Adrenal gland (tissue), 12 donors: ENCODE results near the gene SEC14L5. TPM values are rescaled to one million over a fixed set of nuclear protein-coding genes. Genes with fewer than 3 reads are reported as not detected.

Experiments
- DNase-seq, 7 donors: peaks; one replicate each; pipeline ENCODE4 v3.0.0-alpha.2; 2019 to 2020
- H3K27ac ChIP-seq, 5 donors: fragments of 200-600 bp; sonication (generic) in 4 of 5; 1 replicate in 3 of 5; 2 replicates in 2 of 5; pipeline versions ENCODE4 v1.5.1 to v1.8.0; 2016 to 2020; ENCODE audit warnings: mild to moderate bottlenecking in 1 of 5
- H3K27me3 ChIP-seq: fragments of 200-600 bp; 2 replicates; pipeline ENCODE4 v1.8.0; 2021
- H3K36me3 ChIP-seq, 2 donors: fragments of 200-600 bp; replicated peaks in 1 of 2; 1 replicate in 1 of 2; 2 replicates in 1 of 2; pipeline versions ENCODE4 v1.5.1 to v1.8.0; 2018 to 2022
- H3K4me1 ChIP-seq, 2 donors: fragments of 200-600 bp; replicated peaks in 1 of 2; 1 replicate in 1 of 2; 2 replicates in 1 of 2; pipeline versions ENCODE4 v1.5.1 to v1.8.0; 2018 to 2021
- H3K4me3 ChIP-seq, 4 donors: fragments of 200-600 bp; sonication (generic) in 3 of 4; one replicate each; pipeline ENCODE4 v1.5.1; 2016 to 2018
- H3K9me3 ChIP-seq, 3 donors: fragments of 200-600 bp; sonication (generic) in 1 of 3; replicated peaks in 1 of 3; 1 replicate in 2 of 3; 2 replicates in 1 of 3; pipeline versions ENCODE4 v1.5.1 to v1.8.0; 2016 to 2021
- CTCF ChIP-seq, 6 experiments: fragments of 450-650 bp in 4 of 6; fragments of 200-600 bp in 2 of 6; sonication (generic) in 1 of 6; IDR thresholded peaks; 1 replicate in 5 of 6; 2 replicates in 1 of 6; pipeline versions ENCODE4 v1.5.1 to v1.8.0; 2016 to 2021; ENCODE audit warnings: antibody characterized with exemption in 6 of 6, mild to moderate bottlenecking in 2 of 6, moderate library complexity in 1 of 6
- POLR2A ChIP-seq, 2 donors: fragments of 450-650 bp; IDR thresholded peaks; one replicate each; pipeline ENCODE4 v1.6.1; 2017; ENCODE audit warnings: antibody characterized with exemption in 2 of 2, mild to moderate bottlenecking in 2 of 2, moderate library complexity in 1 of 2
- WGBS, 4 donors: extraction: QIAGEN DNeasy Blood & Tissue Kit in 2 of 4; methylation state at CpG; one replicate each; pipeline versions ENCODE4 v1.1.5 to v1.1.7; 2013 to 2017; 5-methylcytosine and 5-hydroxymethylcytosine counted together
- intact Hi-C, 2 donors: fragments of 100-400 bp; cut with DNase I; formaldehyde crosslinking; loops; one replicate each; pipeline versions ENCODE4 v1.14.1 to v1.15.0; 2022 to 2023
- polyA plus RNA-seq, 3 donors: library from polyadenylated mRNA; stranded (reverse); fragments of 200-250 nt in 2 of 3; fragments of 350-450 nt in 1 of 3; fragmentation: Illumina TruSeq in 1 of 3; extraction: RNeasy Lipid Tissue Mini Kit (QIAGEN cat#74804) in 1 of 3; gene quantifications; one replicate each; pipeline ENCODE4 v1.2.3, GENCODE V29; 2013 to 2014
- total RNA-seq, 9 donors: library from RNA; depleted of rRNA in 4 of 9; stranded (reverse); fragments of >200 nt in 4 of 9; fragments of 120-200 nt in 1 of 9; fragmentation: NEBNext Ultra II Directional in 1 of 9; extraction: Animal tissue kit (Norgen Biotek cat#: 25700) in 1 of 9; gene quantifications; one replicate each; pipeline versions ENCODE4 v1.1.0 to v1.2.4, GENCODE V29; 2013 to 2023
- donor health status: healthy with polysubstance abuse.
- donor health status: Bipolar disorder and iron deficiency.
- donor health status: DM: yes; HTN: yes; CAD: no.
- donor health status: DM: no; HTN: no; CAD: no.
- donor health status: DM: no; HTN: no; CAD: no.
- donor health status: DM: yes; HTN: yes; CAD: no.

SEC14L5 gene
- total and polyA plus RNA-seq, 12 donors, result 0.12 to 1.8 (median 0.69) TPM

GRCh38 chr16:5054876-5055865, 97.0 kb downstream of the SEC14L5 start:
- no peak for DNase-seq
- intact Hi-C loops, result no loop called here
- 86 to 97% (median 94%) methylated on average over 10 to 16 of the region's 16 CpGs for WGBS, 4 donors

GRCh38 chr16:5056352-5056751, 98.2 kb downstream of the SEC14L5 start:
- Histone ChIP-seq H3K9me3 (no peaks in the 10 kb centered on the region), H3K27me3 (no peaks in the 10 kb centered on the region), H3K4me1 (no peaks in the 10 kb centered on the region), H3K4me3 (no peak overlapping the region), H3K36me3 (no peaks in the 10 kb centered on the region), H3K27ac (no peak overlapping the region)
- WGBS, 4 donors, result 17 to 24% (median 23%) methylated on average over 10 to 11 of the region's 11 CpGs
- intact Hi-C loops, result no loop called here
- TF ChIP-seq POLR2A (IDR thresholded peaks at IDR 0.05) (no peak), CTCF (IDR thresholded peaks at IDR 0.05) (peak in 5 of 6 experiments; percentile 13 to 31 (median 26))
- DNase-seq, result peak in 2 of 7 donors; percentile 31 to 36

More at GRCh38 chr16:5054876-5055865, 97.0 kb downstream of the SEC14L5 start:
- TF ChIP-seq CTCF (IDR thresholded peaks at IDR 0.05), result no peak
- TF ChIP-seq POLR2A (IDR thresholded peaks at IDR 0.05), result no peak
- Histone ChIP-seq H3K27ac (no peak overlapping the region), H3K4me1 (no peaks in the 10 kb centered on the region), H3K4me3 (no peak overlapping the region), H3K27me3 (no peaks in the 10 kb centered on the region), H3K9me3 (no peaks in the 10 kb centered on the region), H3K36me3 (no peaks in the 10 kb centered on the region)

- 57 to 79% (median 74%) methylated on average over 2 to 7 of the region's 7 CpGs for WGBS, 4 donors
- H3K36me3 ChIP-seq, result no peaks in the 10 kb centered on the region
- intact Hi-C loops, result no loop called here
- H3K4me1 ChIP-seq, result no peaks in the 10 kb centered on the region
- peak in 3 of 7 donors; percentile 19 to 31 (median 26) for DNase-seq
- TF ChIP-seq CTCF (IDR thresholded peaks at IDR 0.05) (peak in 1 of 6 experiments; percentile 19), POLR2A (IDR thresholded peaks at IDR 0.05) (no peak)
- H3K9me3 ChIP-seq, result no peaks in the 10 kb centered on the region
- no peaks in the 10 kb centered on the region for H3K27me3 ChIP-seq
- H3K27ac ChIP-seq, result no peak overlapping the region
- H3K4me3 ChIP-seq, result no peak overlapping the region
Measured at GRCh38 chr16:5058476-5058875, 100.3 kb downstream of the SEC14L5 start.

- intact Hi-C loops, result no loop called here
- Histone ChIP-seq H3K4me1 (no peaks in the 10 kb centered on the region), H3K27ac (no peak overlapping the region), H3K27me3 (no peaks in the 10 kb centered on the region), H3K4me3 (no peak overlapping the region), H3K36me3 (no peaks in the 10 kb centered on the region), H3K9me3 (no peaks in the 10 kb centered on the region)
- no peak for DNase-seq
- WGBS, 4 donors, result 76 to 89% (median 85%) methylated on average over 6 of the region's 6 CpGs
- TF ChIP-seq CTCF (IDR thresholded peaks at IDR 0.05) (no peak), POLR2A (IDR thresholded peaks at IDR 0.05) (no peak)
Measured at GRCh38 chr16:5059386-5060072, 101.4 kb downstream of the SEC14L5 start.
